Measurements from ENCODE around the gene SYNE2.

SYNE2 gene

DNA sequence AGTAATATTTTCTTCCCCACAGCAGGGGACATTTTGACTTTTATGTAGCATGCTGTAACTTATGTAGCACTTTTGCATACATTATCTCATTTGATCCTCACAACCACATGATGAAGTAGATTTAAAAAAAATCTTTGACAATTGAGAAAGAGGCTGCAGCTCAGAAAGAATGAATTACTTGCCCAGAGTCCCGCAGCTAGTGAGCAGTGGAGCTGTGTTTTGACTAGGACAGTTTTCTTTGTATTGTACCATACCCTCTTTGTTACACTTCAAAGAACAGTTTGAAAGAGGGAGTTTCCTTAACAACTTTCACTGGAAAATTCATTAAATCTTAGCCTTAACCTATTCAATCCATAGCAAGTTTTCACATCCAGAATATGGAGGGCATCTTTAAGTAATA is 58.6 kb downstream of the SYNE2 start:
- DNase-seq (ENCODE audit: low read depth in 2 of 2) = no peak

- DNase-seq (ENCODE audit: low read depth in 2 of 2) = no peak
Observed at GRCh38 chr14:63912286-63912685, 59.5 kb downstream of the SYNE2 start.

- no peak for DNase-seq (ENCODE audit: low read depth in 2 of 2)
Observed at GRCh38 chr14:63918411-63918810, 65.6 kb downstream of the SYNE2 start.

- no peak for DNase-seq (ENCODE audit: low read depth in 2 of 2)
Observed at GRCh38 chr14:63922696-63923421, 70.1 kb downstream of the SYNE2 start.

GRCh38 chr14:63923422-63923752 is 70.6 kb downstream of the SYNE2 start:
- DNase-seq (ENCODE audit: low read depth in 2 of 2) = no peak

DNA sequence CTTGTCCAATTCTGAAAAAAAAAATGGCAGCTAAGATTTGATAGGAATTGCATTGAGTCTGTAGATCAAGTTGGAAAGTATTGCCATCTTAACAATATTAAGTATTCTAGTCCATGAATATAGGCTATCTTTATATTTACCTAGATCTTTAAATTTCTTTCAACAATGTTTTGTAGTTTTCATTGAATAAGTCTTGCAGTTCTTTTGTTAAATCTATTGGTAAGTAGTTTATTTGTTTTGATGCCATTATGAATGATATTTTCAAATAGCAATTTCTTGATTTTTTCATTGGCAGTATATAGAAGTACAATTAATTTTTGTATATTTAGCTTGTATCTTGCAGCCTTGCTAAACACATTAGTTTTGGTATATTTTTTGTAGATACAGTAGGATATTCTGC is 71.6 kb downstream of the SYNE2 start:
- no peak for DNase-seq (ENCODE audit: low read depth in 2 of 2)

GRCh38 chr14:63926641-63927040 is 73.8 kb downstream of the SYNE2 start:
- DNase-seq (ENCODE audit: low read depth in 2 of 2) = no peak

- DNase-seq (ENCODE audit: low read depth in 2 of 2) = no peak
Observed at GRCh38 chr14:63928744-63929174, 76.0 kb downstream of the SYNE2 start.

- DNase-seq (ENCODE audit: low read depth in 2 of 2) = no peak
Observed at GRCh38 chr14:63933110-63933509, 80.3 kb downstream of the SYNE2 start.

DNA sequence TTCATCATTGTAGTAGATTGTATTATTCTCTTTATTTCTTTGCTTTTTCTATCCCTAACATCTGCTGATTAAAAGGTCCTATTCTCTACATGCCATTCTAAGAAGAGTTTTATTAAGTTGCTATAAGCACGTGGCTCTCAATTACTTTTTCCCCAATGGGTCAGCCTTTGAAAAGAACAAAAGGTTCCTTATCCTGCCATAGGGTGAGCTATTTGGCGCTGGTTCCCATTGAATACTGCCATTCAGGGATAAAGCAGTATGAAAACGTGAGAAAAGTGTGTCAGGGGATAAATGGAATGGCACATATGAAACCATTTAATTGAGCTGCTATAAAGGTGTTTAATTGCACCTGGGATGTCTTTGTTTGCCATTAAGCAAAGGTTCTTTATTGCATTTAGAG is 80.9 kb downstream of the SYNE2 start:
- DNase-seq (ENCODE audit: low read depth in 2 of 2) = no peak

DNA sequence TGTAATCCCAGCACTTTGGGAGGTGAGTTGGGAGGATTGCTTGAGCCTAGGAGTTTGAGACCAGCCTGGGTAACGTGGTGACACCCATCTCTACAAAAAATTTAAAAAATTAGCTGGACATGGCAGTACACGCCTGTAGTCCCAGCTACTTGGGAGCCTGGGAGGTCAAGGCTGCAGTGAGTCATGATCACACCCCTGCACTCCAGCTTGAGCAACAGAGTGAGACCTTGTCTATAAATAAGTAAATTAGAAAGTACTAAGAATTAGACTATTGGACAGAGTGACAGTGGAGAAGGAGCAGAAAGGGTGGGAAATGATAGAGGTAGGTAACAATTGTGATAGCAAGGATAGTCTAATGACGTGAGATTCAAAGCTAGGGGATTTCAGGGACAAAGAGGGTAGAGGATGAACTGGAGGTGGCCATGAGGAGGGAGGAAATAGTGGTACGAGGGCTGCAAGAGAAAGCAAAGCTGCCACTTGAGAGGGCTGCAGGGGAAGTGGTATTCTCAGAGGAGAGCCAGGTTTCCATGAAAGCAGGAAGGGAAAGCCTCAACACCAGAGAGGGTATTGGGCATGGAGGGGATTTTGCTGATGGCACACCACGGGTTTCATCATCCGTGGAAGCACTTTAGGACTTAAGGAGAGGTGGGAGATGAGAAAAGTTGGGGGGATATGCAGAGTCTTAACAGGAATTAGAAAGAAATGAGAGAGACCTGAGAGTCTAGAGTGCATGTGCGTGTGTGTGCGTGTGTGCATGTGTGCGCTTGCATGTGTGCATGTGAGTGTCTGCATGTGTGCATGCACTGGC is 85.6 kb downstream of the SYNE2 start:
- no peak for DNase-seq (ENCODE audit: low read depth in 2 of 2)

- no peak for DNase-seq (ENCODE audit: low read depth in 2 of 2)
Observed at GRCh38 chr14:63939006-63939270, 86.1 kb downstream of the SYNE2 start.

DNA sequence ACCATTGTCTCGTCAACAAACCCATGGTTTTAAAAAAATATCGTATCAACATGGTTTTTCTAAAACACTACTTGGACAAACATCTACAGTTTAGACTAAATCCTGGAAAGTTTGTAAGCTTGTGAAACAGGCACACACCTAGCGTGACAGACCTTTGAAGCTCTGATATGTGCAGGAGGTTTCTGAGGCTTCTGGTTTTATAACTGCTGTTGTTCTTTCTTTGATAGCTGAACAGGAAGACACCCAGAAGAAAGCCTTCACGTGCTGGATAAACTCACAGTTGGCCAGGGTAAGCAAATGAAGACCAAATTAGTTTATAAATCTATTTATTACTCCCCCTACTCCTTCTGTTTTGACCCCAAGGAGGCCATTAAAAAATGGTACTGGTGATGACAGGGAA is 87.6 kb downstream of the SYNE2 start:
- DNase-seq (ENCODE audit: low read depth in 2 of 2) = no peak

- DNase-seq (ENCODE audit: low read depth in 2 of 2) = no peak
Observed at GRCh38 chr14:63941023-63941422, 88.2 kb downstream of the SYNE2 start.

GRCh38 chr14:63949696-63950095 is 96.9 kb downstream of the SYNE2 start:
- DNase-seq (ENCODE audit: low read depth in 2 of 2) = no peak

DNA sequence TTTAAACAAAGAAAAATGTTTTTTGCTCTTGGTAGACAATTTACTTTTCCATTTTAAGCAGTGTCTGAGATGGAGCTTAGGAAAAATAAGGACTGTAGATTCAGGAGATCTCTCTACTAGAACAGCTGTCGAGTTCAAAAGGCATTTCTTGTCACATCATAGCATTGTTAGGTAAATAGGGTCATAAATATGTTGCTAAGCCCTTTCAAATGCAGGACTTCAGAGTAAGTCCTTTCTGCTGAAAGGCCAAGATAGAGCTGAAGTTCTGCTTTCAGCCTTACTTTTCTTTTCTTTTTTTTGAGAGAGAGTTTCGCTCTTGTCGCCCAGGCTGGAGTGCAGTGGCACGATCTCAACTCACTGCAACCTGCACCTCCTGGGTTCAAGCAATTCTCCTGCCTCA is 98.2 kb downstream of the SYNE2 start:
- no peak for DNase-seq (ENCODE audit: low read depth in 2 of 2)

- DNase-seq (ENCODE audit: low read depth in 2 of 2) = no peak
Observed at GRCh38 chr14:63951429-63951828, 98.6 kb downstream of the SYNE2 start.

DNA sequence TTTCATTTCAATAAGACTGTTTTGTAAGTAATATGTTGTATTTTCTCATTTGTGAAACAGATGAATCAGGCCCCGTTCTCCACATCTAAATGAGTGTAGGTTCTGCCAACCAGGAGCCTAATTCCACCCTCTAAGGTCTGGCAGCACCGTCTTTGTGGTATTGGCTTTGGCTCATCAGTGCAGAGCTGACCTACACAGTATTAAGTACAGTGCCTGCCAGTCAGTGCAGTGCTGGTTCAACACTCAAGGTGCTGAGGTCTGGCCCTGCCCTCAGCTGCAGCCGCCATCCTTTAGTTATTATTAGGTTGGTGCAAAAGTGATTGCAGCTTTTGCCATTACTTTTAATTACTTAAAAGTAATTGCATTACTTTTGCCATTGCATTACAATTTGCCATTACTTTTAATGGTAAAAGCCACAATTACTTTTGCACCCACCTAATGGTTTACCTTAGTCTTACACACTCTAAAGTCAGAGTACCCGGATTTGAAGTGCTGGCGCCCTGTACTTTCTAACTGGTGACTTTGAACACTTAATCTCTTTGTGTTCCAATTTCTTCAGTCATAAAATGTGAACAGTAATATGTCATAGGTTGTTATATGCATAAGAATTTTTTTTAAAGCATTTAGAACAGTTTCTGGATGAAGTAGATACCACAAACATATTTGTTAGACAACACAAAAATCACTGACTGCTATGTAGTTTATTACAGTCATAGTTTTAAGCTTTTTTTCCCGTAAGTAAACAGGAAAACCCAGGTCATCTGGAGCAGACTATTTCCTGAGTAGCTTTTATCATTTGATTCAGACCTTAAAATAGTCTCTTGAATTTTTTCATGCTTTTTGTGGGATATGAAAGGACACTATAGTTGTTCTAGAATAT is 99.5 kb downstream of the SYNE2 start:
- DNase-seq (ENCODE audit: low read depth in 2 of 2) = no peak

DNA sequence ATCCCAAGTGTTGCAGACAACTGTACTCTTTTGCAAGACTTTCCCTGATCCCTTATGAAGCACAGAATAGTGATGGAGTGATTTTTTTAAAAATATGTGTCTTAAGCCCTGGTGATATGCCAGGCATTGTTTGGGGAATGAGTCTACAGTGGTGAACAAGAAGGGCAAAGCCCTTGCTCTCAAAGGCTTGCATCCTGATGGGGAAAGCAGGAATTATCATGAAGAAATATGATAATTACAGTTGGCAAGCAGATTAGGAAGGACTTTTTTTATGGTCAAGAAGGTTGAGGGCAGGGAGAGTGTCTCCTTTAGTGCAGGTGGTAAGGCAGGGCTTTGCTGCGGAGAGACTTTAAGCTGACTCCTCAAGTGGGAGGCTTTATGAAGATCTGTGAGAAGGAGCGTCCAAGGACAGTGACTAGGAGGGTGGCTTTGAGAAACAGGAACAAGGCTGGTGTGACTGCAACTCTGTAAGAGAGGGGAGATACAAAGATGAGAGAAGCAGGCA is 100.2 kb downstream of the SYNE2 start:
- no peak for DNase-seq (ENCODE audit: low read depth in 2 of 2)

DNA sequence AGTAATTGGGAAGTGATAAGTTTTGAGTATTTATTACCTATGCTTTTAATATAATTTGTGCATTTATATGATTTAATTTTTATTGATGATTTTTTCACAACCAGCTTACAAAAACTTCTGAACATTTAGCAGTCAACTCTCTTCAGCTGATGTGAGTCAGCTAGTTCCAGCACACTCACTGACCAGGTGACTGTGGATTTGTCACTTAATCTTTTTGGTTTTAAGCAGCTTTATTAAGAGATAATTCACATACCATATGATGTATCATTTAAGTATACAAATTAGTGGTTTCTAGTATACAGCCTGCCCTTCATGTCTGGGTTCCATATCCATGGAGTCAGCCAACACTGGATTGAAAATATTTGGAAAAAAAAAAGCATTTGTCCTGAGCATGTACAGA is 103.5 kb downstream of the SYNE2 start:
- no peak for DNase-seq (ENCODE audit: low read depth in 2 of 2)

- DNase-seq (ENCODE audit: low read depth in 2 of 2) = no peak
Observed at GRCh38 chr14:63960926-63961567, 108.2 kb downstream of the SYNE2 start.

DNA sequence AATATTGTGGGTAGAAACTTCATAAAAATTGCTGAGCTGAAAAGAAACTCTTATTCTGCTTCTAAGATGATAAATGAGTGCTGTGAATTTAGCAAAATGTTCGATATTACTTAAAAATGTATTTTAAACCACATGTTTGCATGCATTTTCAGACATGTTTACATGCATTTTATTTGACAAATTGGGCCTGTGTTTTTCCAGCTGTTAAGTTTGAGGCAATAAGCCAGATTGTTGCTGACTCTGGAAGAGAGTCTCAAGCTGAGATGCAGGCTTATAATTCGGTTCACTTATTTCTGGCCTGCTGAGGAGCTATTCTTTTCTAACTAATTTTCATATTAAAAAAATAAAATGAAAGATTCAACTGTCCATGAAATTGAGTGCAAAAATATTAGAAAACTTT is 110.1 kb downstream of the SYNE2 start:
- no peak for DNase-seq (ENCODE audit: low read depth in 2 of 2)
